Measurements from ENCODE around the gene SGCE. TPM values are rescaled to one million over a fixed set of nuclear protein-coding genes. Genes with fewer than 3 reads are reported as not detected.
"Not testable (repeated sequence)": the region's sequence is repeated elsewhere in the genome, so short reads cannot be mapped to it uniquely, and the experiment has no call there.

SGCE gene
- total RNA-seq (2014; rRNA removed; shearing (Covaris generic)) (27.1 and 40.2 TPM in 2 replicates), total RNA-seq (2022) (23.5 and 25.4 TPM in 2 replicates), Bru-seq, nascent RNA (percentile 66 among the genes with signal in this experiment), BruChase-seq, experiment 1, labeled RNA remaining after a 6-hour chase (percentile 51 among the genes with signal in this experiment), BruChase-seq, experiment 2, labeled RNA remaining after a 2-hour chase (percentile 58 among the genes with signal in this experiment)
- long read RNA-seq, transcript SGCE-299 (11 exons, 1,614 nt) = major isoform, 17 of 34 reads
- long read RNA-seq, partial matches to known transcripts = 4 of 34 reads
- long read RNA-seq, other reads (novel, unspliced or antisense) = 9 of 34 reads

- H3K36me3 ChIP-seq (ENCODE audit: insufficient read depth, low read length) = no peaks in the 10 kb centered on the region
- no TSS peak for BruUV-seq (replicated peaks)
- peak within 1 kb of the TSS; percentile 71; the same call in 1 of the 2 replicates for H2AFZ ChIP-seq (ENCODE audit: low read length)
- H3K4me1 ChIP-seq (ENCODE audit: insufficient read depth, low read length, poor library complexity, severe bottlenecking) = no peaks in the 10 kb centered on the region
- H3K79me2 ChIP-seq (ENCODE audit: insufficient read depth, low read depth, low read length) = peaks cover 25% of the 10 kb centered on the region
- H3K27ac ChIP-seq (ENCODE audit: low read depth, low read length, poor library complexity, severe bottlenecking) = peak within 1 kb of the TSS; percentile 42
- no peaks in the 10 kb centered on the region for H3K9me2 ChIP-seq (ENCODE audit: insufficient read depth, low read length)
- ChIA-PET POLR2A (interaction anchor here (0.6 to 3.6 kb wide), 13 partner anchors 33 to 742 kb away, joined by 3 to 14 read pairs (median 4); no protein-coding TSS in a partner anchor), CTCF (ENCODE audit: unreplicated experiment) (interaction anchor here (0.6 kb wide), 1 partner anchor 23 kb away, joined by 3 read pairs; no protein-coding TSS in a partner anchor)
- H4K20me1 ChIP-seq (ENCODE audit: insufficient read depth, low read length) = no peaks in the 10 kb centered on the region
- intact Hi-C loops (cut with micrococcal nuclease; ENCODE audit: unreplicated experiment) = loop anchor here (1.0 kb wide), 2 partner anchors 146 to 207 kb away; no protein-coding TSS in a partner anchor
- TF ChIP-seq CTCF (conservative IDR thresholded peaks at IDR 0.05; ENCODE audit: low read length) (no peak), EZH2phosphoT487 (IDR thresholded peaks at IDR 0.05; ENCODE audit: borderline replicate concordance, low read depth, low read length) (no peak)
- DNase-seq (ENCODE audit: low spot score) = peak; percentile 79
- peak within 1 kb of the TSS; percentile 88 for H3K4me2 ChIP-seq (ENCODE audit: low read length)
- H3K4me3 ChIP-seq (ENCODE audit: low read depth, low read length, poor library complexity, severe bottlenecking) = peak within 1 kb of the TSS; percentile 71
- H3K9me3 ChIP-seq (ENCODE audit: low read length) = no peaks in the 10 kb centered on the region
Measured at GRCh38 chr7:94655848-94656657, at the start of gene SGCE. TSS of gene SGCE (minus strand) at chr7:94656133. CDS start at chr7:94656098, 35 bp downstream.

GRCh38 chr7:94705155-94706021, 49.5 kb upstream of the SGCE start:
- POLR2A ChIA-PET = interaction anchor here (0.6 kb wide), 1 partner anchor 259 kb away, joined by 4 read pairs; no protein-coding TSS in a partner anchor
- CTCF ChIA-PET (ENCODE audit: unreplicated experiment); H3K27ac ChIP-seq (ENCODE audit: low read depth, low read length, poor library complexity, severe bottlenecking): not testable (repeated sequence)

GRCh38 chr7:94701555-94701973, 45.6 kb upstream of the SGCE start:
- Histone ChIP-seq H3K79me2 (ENCODE audit: insufficient read depth, low read depth, low read length) (no peaks in the 10 kb centered on the region), H3K9me3 (ENCODE audit: low read length) (no peaks in the 10 kb centered on the region), H3K9me2 (ENCODE audit: insufficient read depth, low read length) (no peaks in the 10 kb centered on the region), H3K36me3 (ENCODE audit: insufficient read depth, low read length) (no peaks in the 10 kb centered on the region), H3K4me1 (ENCODE audit: insufficient read depth, low read length, poor library complexity, severe bottlenecking) (no peaks in the 10 kb centered on the region), H3K4me2 (ENCODE audit: low read length) (no peak overlapping the region), H2AFZ (ENCODE audit: low read length) (no peak overlapping the region), H4K20me1 (ENCODE audit: insufficient read depth, low read length) (no peaks in the 10 kb centered on the region), H3K4me3 (ENCODE audit: low read depth, low read length, poor library complexity, severe bottlenecking) (no peak overlapping the region), H3K27ac (ENCODE audit: low read depth, low read length, poor library complexity, severe bottlenecking) (no peak overlapping the region)
- ChIA-PET CTCF (ENCODE audit: unreplicated experiment) (no interaction called here), POLR2A (interaction anchor here (0.6 kb wide), 1 partner anchor 171 kb away, joined by 3 read pairs; no protein-coding TSS in a partner anchor)
- BruUV-seq (replicated peaks) = no TSS peak
- TF ChIP-seq EZH2phosphoT487 (IDR thresholded peaks at IDR 0.05; ENCODE audit: borderline replicate concordance, low read depth, low read length) (no peak), CTCF (conservative IDR thresholded peaks at IDR 0.05; ENCODE audit: low read length) (no peak)
- intact Hi-C loops (cut with micrococcal nuclease; ENCODE audit: unreplicated experiment) = no loop called here
- DNase-seq (ENCODE audit: low spot score) = no peak

More at GRCh38 chr7:94705155-94706021, 49.5 kb upstream of the SGCE start:
- H3K9me3 ChIP-seq (ENCODE audit: low read length); H3K79me2 ChIP-seq (ENCODE audit: insufficient read depth, low read depth, low read length); BruUV-seq (replicated peaks); H4K20me1 ChIP-seq (ENCODE audit: insufficient read depth, low read length); intact Hi-C loops (cut with micrococcal nuclease; ENCODE audit: unreplicated experiment); H3K36me3 ChIP-seq (ENCODE audit: insufficient read depth, low read length); H2AFZ ChIP-seq (ENCODE audit: low read length); H3K4me2 ChIP-seq (ENCODE audit: low read length); H3K4me1 ChIP-seq (ENCODE audit: insufficient read depth, low read length, poor library complexity, severe bottlenecking); DNase-seq (ENCODE audit: low spot score); H3K9me2 ChIP-seq (ENCODE audit: insufficient read depth, low read length); H3K4me3 ChIP-seq (ENCODE audit: low read depth, low read length, poor library complexity, severe bottlenecking): not testable (repeated sequence)
